Skeletal muscle tissue (tissue), 4 donors: ENCODE data around the gene HYAL1. TPM values are rescaled to one million over a fixed set of nuclear protein-coding genes. Genes with fewer than 3 reads are reported as not detected.

Source experiments
- H3K27ac ChIP-seq: one replicate; pipeline ENCODE4 v1.7.0; 2013; ENCODE audit warnings: mild to moderate bottlenecking, low read depth, low read length, inconsistent platforms
- H3K27me3 ChIP-seq, 3 donors: one replicate each; pipeline ENCODE4 v1.7.0; 2013; ENCODE audit warnings: low read length in 3 of 3; ENCODE audit not compliant: control insufficient read depth in 3 of 3, insufficient read depth in 3 of 3
- H3K36me3 ChIP-seq, 3 donors: one replicate each; pipeline ENCODE4 v1.7.0; 2013; ENCODE audit warnings: low read length in 3 of 3; ENCODE audit not compliant: control insufficient read depth in 3 of 3, insufficient read depth in 3 of 3
- H3K4me1 ChIP-seq, 3 donors: one replicate each; pipeline ENCODE4 v1.7.0; 2013; ENCODE audit warnings: low read length in 3 of 3, mild to moderate bottlenecking in 3 of 3; ENCODE audit not compliant: control insufficient read depth in 3 of 3, insufficient read depth in 3 of 3
- H3K4me3 ChIP-seq, 3 donors: one replicate each; pipeline ENCODE4 v1.7.0; 2013; ENCODE audit warnings: low read length in 3 of 3
- H3K9ac ChIP-seq, 3 donors: one replicate each; pipeline ENCODE4 v1.7.0; 2013; ENCODE audit warnings: low read length in 3 of 3, mild to moderate bottlenecking in 3 of 3, moderate library complexity in 2 of 3, low read depth in 1 of 3
- H3K9me3 ChIP-seq, 3 donors: one replicate each; pipeline ENCODE4 v1.7.0; 2013; ENCODE audit warnings: low read length in 3 of 3; ENCODE audit not compliant: control insufficient read depth in 3 of 3
- total RNA-seq: library from RNA; depleted of rRNA; stranded (reverse); fragments of >200 nt; gene quantifications from one replicate; pipeline ENCODE4 v1.2.3, GENCODE V29; 2014
- donor health status: Osteomylitis.

HYAL1 gene
- total RNA-seq, 1 donor from 2014 or later = 2.6 TPM

- Histone ChIP-seq H3K9me3 (no peaks in the 10 kb centered on the region), H3K27ac (peak overlapping the region; percentile 97), H3K36me3 (peaks cover 34 to 38% (median 34%) of the 10 kb centered on the region in 3 donors), H3K9ac (peak overlapping the region; percentile 96 to 99 (median 98)), H3K4me1 (peaks cover 55 to 77% (median 68%) of the 10 kb centered on the region in 3 donors), H3K27me3 (no peaks in the 10 kb centered on the region), H3K4me3 (peak overlapping the region; percentile 91 to 98 (median 92))
These were observed 17.5 kb upstream of the HYAL1 start for GRCh38 chr3:50320853-50321335.

GRCh38 chr3:50319894-50320625 lies 16.7 kb upstream of the HYAL1 start:
- H3K27ac ChIP-seq = peak overlapping the region; percentile 97

GRCh38 chr3:50319181-50319893 lies 16.0 kb upstream of the HYAL1 start:
- H3K9me3 ChIP-seq = no peaks in the 10 kb centered on the region
- H3K27ac ChIP-seq = no peak overlapping the region
- H3K36me3 ChIP-seq = peaks cover 28 to 34% (median 31%) of the 10 kb centered on the region in 3 donors
- no peaks in the 10 kb centered on the region for H3K27me3 ChIP-seq
- peak overlapping the region; percentile 17 to 98 (median 91) for H3K4me3 ChIP-seq
- H3K4me1 ChIP-seq = peaks cover 60 to 76% (median 71%) of the 10 kb centered on the region in 3 donors
- H3K9ac ChIP-seq = peak overlapping the region; percentile 96 to 99 (median 98)

More at GRCh38 chr3:50319894-50320625, 16.7 kb upstream of the HYAL1 start:
- H3K9me3 ChIP-seq = no peaks in the 10 kb centered on the region
- peaks cover 55 to 73% (median 68%) of the 10 kb centered on the region in 3 donors for H3K4me1 ChIP-seq
- peak overlapping the region; percentile 96 to 99 (median 98) for H3K9ac ChIP-seq
- H3K27me3 ChIP-seq = no peaks in the 10 kb centered on the region
- H3K4me3 ChIP-seq = peak overlapping the region; percentile 91 to 98 (median 92)
- peaks cover 29 to 35% (median 31%) of the 10 kb centered on the region in 3 donors for H3K36me3 ChIP-seq

- peak overlapping the region; percentile 17 to 45 (median 38) for H3K4me3 ChIP-seq
- peak overlapping the region in 2 of 3 donors; percentile 43 to 60 for H3K9ac ChIP-seq
- H3K9me3 ChIP-seq = no peaks in the 10 kb centered on the region
- peaks cover 28 to 34% (median 31%) of the 10 kb centered on the region in 3 donors for H3K36me3 ChIP-seq
- H3K27ac ChIP-seq = no peak overlapping the region
- H3K4me1 ChIP-seq = peaks cover 55 to 72% (median 67%) of the 10 kb centered on the region in 3 donors
- H3K27me3 ChIP-seq = no peaks in the 10 kb centered on the region
These were observed 15.2 kb upstream of the HYAL1 start for GRCh38 chr3:50318615-50319014.

DNA sequence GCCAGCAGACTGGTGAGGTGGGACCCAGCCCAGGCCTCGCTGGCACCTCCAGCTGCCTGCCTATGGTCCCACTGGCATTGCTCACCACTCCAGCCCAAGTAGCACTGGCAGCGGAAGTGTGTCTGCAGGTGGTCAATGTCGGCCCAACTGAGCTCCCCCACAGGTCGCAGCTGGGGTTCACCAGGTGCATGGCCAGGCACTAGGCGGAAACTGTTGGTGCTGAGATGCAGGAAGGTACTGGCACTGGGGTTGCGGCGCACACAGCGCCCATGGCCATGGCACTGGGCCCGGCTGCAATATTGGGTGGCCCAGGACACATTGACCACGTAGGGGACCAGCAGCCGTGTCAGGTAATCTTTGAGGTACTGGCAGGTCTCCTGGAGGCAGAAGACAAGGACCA lies 14.8 kb upstream of the HYAL1 start:
- no peak overlapping the region for H3K27ac ChIP-seq
- H3K36me3 ChIP-seq = peaks cover 28 to 34% (median 31%) of the 10 kb centered on the region in 3 donors
- H3K4me3 ChIP-seq = peak overlapping the region in 2 of 3 donors; percentile 17 to 45
- no peaks in the 10 kb centered on the region for H3K9me3 ChIP-seq
- H3K27me3 ChIP-seq = no peaks in the 10 kb centered on the region
- peaks cover 55 to 72% (median 65%) of the 10 kb centered on the region in 3 donors for H3K4me1 ChIP-seq
- H3K9ac ChIP-seq = peak overlapping the region in 2 of 3 donors; percentile 51 to 60

DNA sequence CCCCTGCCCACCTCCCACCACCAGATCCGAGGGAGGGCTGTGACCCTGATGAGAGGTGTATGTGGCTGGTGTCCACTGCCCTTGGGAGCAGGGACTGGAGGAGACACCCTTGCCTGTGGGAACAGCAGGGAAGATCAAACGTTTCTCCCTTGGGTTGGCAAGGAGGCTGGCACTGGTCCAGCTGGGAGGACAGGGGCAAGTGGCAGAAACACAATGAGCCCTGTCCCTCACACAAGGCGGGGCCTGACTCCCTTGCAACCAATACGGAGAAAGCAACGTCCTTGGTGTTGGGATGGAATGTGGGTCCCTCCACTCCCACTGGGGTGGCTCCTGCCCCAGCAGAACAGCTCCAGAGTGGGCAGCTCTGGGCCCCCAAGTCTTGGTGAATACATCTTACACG lies 13.9 kb upstream of the HYAL1 start:
- Histone ChIP-seq H3K4me3 (no peak overlapping the region), H3K4me1 (peaks cover 53 to 64% (median 58%) of the 10 kb centered on the region in 3 donors), H3K9me3 (no peaks in the 10 kb centered on the region), H3K9ac (peak overlapping the region in 1 of 3 donors; percentile 51), H3K36me3 (peaks cover 28 to 34% (median 31%) of the 10 kb centered on the region in 3 donors), H3K27ac (no peak overlapping the region), H3K27me3 (no peaks in the 10 kb centered on the region)

- Histone ChIP-seq H3K27me3 (no peaks in the 10 kb centered on the region), H3K36me3 (peaks cover 28 to 34% (median 31%) of the 10 kb centered on the region in 3 donors), H3K4me1 (peaks cover 47 to 59% (median 53%) of the 10 kb centered on the region in 3 donors), H3K9ac (peak overlapping the region in 1 of 3 donors; percentile 51), H3K9me3 (no peaks in the 10 kb centered on the region), H3K27ac (no peak overlapping the region), H3K4me3 (no peak overlapping the region)
These were observed 13.4 kb upstream of the HYAL1 start for GRCh38 chr3:50316657-50317242.

GRCh38 chr3:50314816-50315215 lies 11.4 kb upstream of the HYAL1 start:
- Histone ChIP-seq H3K4me1 (peaks cover 36 to 47% (median 42%) of the 10 kb centered on the region in 3 donors), H3K36me3 (peaks cover 27 to 31% (median 30%) of the 10 kb centered on the region in 3 donors), H3K9me3 (no peaks in the 10 kb centered on the region), H3K27me3 (no peaks in the 10 kb centered on the region), H3K27ac (no peak overlapping the region), H3K9ac (no peak overlapping the region), H3K4me3 (no peak overlapping the region)

DNA sequence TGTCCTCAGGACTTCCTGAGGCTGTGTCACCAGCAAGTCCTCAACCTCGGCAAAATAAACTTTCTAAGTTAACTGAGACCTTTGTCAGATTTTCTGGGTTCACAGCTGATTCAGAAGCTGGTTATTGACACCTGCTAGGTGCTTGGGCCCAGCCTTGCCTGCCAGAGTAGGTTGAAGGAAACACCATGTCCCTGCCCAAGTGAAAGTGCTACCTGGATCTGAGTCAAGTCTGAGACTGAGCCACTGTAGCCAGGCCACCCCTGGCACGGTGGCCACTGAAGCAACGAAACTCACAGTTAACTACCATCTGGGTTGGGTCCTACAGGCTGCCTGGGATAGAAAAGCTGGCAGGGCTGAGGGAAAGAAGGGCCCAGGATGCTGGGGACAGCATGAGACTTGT lies 11.0 kb upstream of the HYAL1 start:
- Histone ChIP-seq H3K4me3 (no peak overlapping the region), H3K9ac (peak overlapping the region in 1 of 3 donors; percentile 60), H3K27me3 (no peaks in the 10 kb centered on the region), H3K4me1 (peaks cover 31 to 42% (median 38%) of the 10 kb centered on the region in 3 donors), H3K36me3 (peaks cover 22 to 26% (median 25%) of the 10 kb centered on the region in 3 donors), H3K9me3 (no peaks in the 10 kb centered on the region), H3K27ac (no peak overlapping the region)
